ENCODE results near the gene ZNF516.

GRCh38 chr18:76380127-76380729 is 114.8 kb downstream of the ZNF516 start:
- TF ChIP-seq, protein P1, sequence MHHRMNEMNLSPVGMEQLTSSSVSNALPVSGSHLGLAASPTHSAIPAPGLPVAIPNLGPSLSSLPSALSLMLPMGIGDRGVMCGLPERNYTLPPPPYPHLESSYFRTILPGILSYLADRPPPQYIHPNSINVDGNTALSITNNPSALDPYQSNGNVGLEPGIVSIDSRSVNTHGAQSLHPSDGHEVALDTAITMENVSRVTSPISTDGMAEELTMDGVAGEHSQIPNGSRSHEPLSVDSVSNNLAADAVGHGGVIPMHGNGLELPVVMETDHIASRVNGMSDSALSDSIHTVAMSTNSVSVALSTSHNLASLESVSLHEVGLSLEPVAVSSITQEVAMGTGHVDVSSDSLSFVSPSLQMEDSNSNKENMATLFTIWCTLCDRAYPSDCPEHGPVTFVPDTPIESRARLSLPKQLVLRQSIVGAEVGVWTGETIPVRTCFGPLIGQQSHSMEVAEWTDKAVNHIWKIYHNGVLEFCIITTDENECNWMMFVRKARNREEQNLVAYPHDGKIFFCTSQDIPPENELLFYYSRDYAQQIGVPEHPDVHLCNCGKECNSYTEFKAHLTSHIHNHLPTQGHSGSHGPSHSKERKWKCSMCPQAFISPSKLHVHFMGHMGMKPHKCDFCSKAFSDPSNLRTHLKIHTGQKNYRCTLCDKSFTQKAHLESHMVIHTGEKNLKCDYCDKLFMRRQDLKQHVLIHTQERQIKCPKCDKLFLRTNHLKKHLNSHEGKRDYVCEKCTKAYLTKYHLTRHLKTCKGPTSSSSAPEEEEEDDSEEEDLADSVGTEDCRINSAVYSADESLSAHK (CRISPR knock-in tag; IDR thresholded peaks at IDR 0.05; ENCODE audit: borderline replicate concordance) = no peak
- TF ChIP-seq EP300 (IDR thresholded peaks at IDR 0.05; ENCODE audit: low read depth in 2 of 2, low read length in 2 of 2) = no peak
- TF ChIP-seq EP300 (CRISPR knock-in tag; IDR thresholded peaks at IDR 0.05; ENCODE audit: borderline replicate concordance) = no peak
- TF ChIP-seq ERF (CRISPR knock-in tag; IDR thresholded peaks at IDR 0.05) = no peak
- TF ChIP-seq DMTF1 (CRISPR knock-in tag; IDR thresholded peaks at IDR 0.05) = no peak
- TF ChIP-seq DPF2 (CRISPR knock-in tag; IDR thresholded peaks at IDR 0.05; ENCODE audit: borderline replicate concordance, low read depth) = no peak
- no peak for TF ChIP-seq RFX5 (IDR thresholded peaks at IDR 0.05; ENCODE audit: low read depth, low read length)
- TF ChIP-seq GABPA (IDR thresholded peaks at IDR 0.05; ENCODE audit: low read depth, low read length) = no peak
- TF ChIP-seq GABPA (CRISPR knock-in tag; IDR thresholded peaks at IDR 0.05; ENCODE audit: low read depth) = no peak
- no peak for TF ChIP-seq POLR2A (IDR thresholded peaks at IDR 0.05; ENCODE audit: insufficient read depth in 1 of 2, low read depth in 2 of 2, low read length in 2 of 2)
- TF ChIP-seq MLXIP (CRISPR knock-in tag; IDR thresholded peaks at IDR 0.05; ENCODE audit: borderline replicate concordance) = no peak
- no peak for TF ChIP-seq CTCF (CRISPR knock-in tag; IDR thresholded peaks at IDR 0.05)
- TF ChIP-seq ZNF510 (CRISPR knock-in tag; IDR thresholded peaks at IDR 0.05; ENCODE audit: low read depth) = no peak
- TF ChIP-seq ZNF652 (CRISPR knock-in tag; IDR thresholded peaks at IDR 0.05; ENCODE audit: borderline replicate concordance, low read depth) = no peak
- no peak for TF ChIP-seq IRF2 (CRISPR knock-in tag; IDR thresholded peaks at IDR 0.05)
